Astrocyte (in vitro differentiated cells and primary cell): ENCODE results near the gene KCNN2.

Source experiments
- CTCF ChIP-seq: IDR thresholded peaks from 2 replicates; pipeline ENCODE4 v1.5.1; 2011; ENCODE audit warnings: low read depth, mild to moderate bottlenecking, inconsistent platforms, low read length, moderate library complexity; ENCODE audit not compliant: insufficient read depth
- EZH2 ChIP-seq: IDR thresholded peaks from 2 replicates; pipeline ENCODE4 v1.6.1; 2012; ENCODE audit warnings: mild to moderate bottlenecking, low read length, inconsistent platforms; ENCODE audit not compliant: insufficient read depth

DNA sequence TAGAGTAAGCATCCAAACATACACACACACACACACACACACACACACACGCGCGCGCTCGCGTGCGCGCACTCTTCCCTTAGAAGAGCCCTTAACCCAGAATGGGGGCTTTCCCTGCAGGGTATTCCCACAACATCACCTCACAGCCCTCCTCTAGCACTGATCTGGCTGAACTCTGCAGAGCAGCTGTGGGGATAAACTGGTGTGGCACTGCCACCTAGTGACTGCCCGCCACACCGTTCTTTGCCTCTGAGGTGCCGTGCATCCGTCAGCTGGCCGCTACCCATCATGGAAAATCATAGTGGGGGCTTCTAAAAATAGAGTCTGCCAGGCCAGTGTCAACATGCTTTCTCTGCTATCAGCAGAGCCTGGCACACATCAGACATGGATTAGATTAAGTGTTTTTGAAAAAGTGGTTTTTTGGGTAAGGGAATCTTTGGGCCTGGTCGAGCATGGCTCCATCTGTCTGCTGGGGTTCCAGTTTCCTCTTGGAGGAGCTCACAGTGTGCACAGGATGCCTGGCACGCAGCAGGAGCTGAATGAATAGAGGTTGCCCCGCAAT lies 88.1 kb downstream of the KCNN2 start:
- TF ChIP-seq CTCF, result peak; percentile 75
- no peak for TF ChIP-seq EZH2
